HG02943 (cell line): ENCODE data around the gene GATM.

Source experiments
- ATAC-seq: cut with Tn5 transposase; IDR thresholded peaks from one replicate; pipeline ENCODE4 v1.9.1; 2021; ENCODE audit warnings: mild to moderate bottlenecking, low read depth, moderate library complexity; ENCODE audit not compliant: unreplicated experiment

The GATM gene, protein sequence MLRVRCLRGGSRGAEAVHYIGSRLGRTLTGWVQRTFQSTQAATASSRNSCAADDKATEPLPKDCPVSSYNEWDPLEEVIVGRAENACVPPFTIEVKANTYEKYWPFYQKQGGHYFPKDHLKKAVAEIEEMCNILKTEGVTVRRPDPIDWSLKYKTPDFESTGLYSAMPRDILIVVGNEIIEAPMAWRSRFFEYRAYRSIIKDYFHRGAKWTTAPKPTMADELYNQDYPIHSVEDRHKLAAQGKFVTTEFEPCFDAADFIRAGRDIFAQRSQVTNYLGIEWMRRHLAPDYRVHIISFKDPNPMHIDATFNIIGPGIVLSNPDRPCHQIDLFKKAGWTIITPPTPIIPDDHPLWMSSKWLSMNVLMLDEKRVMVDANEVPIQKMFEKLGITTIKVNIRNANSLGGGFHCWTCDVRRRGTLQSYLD

DNA sequence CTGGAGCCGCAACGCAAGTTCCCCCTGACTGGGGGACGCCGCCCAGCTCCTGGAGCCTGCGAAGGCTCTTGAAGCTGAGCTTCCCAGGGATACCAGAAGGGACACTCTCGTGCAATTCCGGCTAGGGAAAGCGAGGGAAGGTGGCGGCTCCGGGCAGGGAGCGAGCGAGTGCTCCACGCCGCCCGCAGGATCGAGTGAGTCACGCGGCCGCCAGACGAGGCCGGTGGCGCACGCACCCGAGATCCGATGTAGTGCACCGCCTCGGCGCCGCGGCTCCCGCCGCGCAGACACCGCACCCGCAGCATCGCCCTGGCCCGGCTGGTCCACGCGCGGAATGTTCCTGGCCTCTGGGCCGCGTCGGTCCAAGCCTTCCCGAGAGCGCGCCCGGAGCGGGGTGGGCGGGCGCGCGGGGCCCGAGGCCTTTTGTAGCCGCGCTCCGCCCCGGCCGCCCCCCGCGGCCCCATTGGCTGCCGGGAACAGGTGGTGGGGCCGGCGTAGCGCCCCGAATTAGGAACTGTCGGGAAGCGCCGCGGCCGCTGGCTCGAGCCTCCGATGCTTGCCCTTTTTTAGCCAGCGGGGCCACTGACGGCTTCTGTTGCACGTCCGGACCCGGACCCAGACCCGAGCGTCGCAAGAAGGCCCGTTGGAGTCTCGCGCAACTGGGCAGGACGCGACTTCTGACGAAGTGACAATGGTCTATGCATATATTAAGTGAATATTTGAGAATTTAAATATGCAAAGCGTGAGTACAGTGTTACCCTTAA is at the start of gene GATM:
Gene GATM, minus strand, starts transcription at position 396 of the 764 bp plus-strand sequence. Its CDS starts 91 bp downstream, at position 305.
- ATAC-seq: peak; percentile 71

DNA sequence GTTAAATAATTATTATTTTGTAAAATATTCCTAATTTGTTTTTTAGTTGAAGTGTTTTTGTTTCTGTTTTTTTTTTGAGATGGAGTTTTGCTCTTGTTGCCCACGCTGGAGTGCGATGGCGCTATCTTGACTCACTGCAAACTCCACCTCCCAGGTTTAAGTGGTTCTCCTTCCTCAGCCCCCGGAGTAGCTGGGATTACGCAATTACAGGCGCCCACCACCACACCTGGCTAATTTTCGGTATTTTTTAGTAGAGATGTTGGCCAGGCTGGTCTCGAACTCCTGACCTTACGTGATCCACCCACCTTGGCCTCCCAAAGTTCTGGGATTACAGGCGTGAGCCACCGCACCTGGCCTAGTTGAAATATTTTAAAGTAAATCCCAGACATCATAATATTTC is 48.7 kb upstream of the GATM start:
- no peak for ATAC-seq

- ATAC-seq: no peak
These were observed 46.8 kb upstream of the GATM start for GRCh38 chr15:45425135-45425534.

GRCh38 chr15:45424429-45424828 is 46.1 kb upstream of the GATM start:
- no peak for ATAC-seq

- ATAC-seq: no peak
These were observed 39.1 kb upstream of the GATM start for GRCh38 chr15:45417303-45417950.

- ATAC-seq: no peak
These were observed 36.0 kb upstream of the GATM start for GRCh38 chr15:45414215-45414885.

DNA sequence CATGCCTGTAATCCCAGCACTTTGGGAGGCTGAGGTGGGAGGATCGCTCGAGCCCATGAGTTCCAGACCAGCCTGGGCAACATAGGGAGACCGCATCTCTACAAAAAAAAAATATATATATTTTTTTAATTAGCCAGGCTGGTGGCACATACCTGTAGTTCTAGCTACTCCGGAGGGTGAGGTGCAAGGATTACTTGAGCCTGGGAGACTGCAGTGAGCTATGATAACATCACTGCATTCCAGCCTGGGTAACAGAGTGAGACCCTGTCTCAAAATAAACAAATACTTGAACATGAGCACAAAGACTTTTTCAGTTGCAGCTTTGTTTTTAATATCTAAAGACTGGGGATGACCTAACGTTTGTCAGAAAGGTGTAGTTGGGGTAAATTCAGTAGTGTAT is 31.3 kb upstream of the GATM start:
- ATAC-seq: no peak

DNA sequence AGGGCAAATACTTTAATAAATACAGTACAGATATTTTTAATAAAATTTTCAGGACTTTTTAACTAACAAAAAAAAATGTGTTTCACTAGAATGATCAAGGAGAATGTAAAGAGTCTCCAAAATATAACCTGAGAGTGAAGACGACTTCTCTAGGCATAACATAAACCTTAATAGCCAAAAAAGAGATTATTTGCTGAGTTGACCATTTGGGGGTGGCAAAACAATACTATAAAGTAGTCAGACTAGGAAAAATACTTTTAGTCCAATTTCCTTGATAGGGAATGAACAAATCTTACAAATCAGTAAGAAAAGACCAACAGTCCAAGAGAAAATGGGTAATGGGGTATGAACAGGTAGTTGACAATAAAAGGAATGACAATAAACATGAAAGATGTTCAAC is 29.4 kb upstream of the GATM start:
- no peak for ATAC-seq

- ATAC-seq: peak; percentile 25
These were observed 24.9 kb upstream of the GATM start for GRCh38 chr15:45402955-45403877.

- peak; percentile 77 for ATAC-seq
These were observed 24.0 kb upstream of the GATM start for GRCh38 chr15:45402162-45402954.

- peak; percentile 4 for ATAC-seq
These were observed 23.4 kb upstream of the GATM start for GRCh38 chr15:45401665-45402161.

DNA sequence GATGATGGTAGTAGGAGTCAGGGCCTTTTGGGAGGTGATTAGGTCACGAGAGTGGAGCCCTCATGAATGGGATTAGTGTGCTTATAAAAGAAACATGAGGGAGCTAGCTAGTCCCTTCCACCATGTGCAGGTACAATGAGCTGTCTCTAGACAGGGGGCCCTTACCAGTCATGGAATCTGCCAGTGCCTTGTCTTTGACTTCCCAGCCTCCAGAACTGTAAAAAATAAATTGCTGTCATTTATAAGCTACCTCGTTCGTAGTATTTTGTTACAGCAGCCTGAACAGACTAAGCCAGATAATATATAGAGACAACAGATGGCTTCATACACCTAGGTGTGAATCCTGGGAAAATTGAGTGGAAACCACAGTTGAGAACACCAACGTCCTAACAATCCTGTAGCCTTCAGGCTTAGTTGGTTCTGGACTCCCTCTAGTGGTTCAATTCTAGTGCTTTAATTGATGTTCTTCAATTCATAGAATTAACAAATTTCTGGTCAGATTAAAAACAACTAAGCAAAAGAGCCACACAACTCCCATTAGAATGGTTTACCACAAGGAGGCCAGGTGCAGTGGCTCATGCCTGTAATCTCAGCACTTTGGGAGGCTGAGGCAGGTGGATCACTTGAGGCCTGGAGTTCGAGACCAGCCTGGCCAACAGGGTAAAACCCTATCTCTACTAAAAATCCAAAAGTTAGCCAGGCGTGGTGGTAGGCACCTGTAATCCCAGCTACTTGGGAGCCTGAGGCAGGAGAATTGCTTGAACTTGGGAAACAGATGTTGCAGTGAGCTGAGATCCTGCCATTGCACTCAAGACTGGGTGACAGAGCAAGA is 21.3 kb upstream of the GATM start:
- no peak for ATAC-seq

- ATAC-seq: no peak
These were observed 18.8 kb upstream of the GATM start for GRCh38 chr15:45397116-45397665.

DNA sequence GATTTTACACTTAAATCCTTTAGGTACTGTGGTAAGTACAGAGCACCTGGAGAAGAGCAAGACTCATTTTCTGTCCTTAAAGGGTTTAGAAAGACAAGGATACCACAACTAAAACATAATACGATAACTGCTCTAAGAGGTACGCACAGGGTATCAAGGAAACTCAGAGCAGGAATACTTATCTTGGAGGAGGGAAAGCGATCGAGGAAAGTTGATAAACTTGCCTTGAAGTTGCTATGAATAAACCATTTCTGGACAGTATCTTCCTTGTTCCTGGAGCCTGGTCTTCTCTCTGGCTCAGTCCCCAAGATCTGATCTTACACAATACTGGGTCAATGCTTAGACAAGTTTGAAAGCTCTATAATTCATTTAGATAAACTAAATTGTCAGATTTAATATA is 17.6 kb upstream of the GATM start:
- ATAC-seq: no peak

DNA sequence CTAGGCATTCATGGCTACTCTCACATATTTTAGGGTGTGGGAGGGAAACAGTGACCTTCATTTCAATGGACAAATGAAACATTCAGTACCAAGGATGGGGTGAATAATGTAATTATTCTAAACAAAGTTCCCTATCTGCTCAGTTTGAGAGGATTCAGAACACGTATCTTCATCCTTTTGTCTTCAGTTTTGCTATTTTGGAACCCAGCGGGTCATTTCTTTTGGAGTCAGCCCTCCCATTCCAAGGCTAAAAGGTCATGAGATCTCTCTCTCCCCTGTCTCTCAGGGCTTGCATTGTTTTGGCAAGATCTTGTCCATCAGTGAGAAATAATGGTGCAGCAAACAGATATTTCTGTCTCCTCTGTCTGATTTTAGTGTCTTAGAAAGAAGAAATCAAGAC is 16.3 kb upstream of the GATM start:
- no peak for ATAC-seq

DNA sequence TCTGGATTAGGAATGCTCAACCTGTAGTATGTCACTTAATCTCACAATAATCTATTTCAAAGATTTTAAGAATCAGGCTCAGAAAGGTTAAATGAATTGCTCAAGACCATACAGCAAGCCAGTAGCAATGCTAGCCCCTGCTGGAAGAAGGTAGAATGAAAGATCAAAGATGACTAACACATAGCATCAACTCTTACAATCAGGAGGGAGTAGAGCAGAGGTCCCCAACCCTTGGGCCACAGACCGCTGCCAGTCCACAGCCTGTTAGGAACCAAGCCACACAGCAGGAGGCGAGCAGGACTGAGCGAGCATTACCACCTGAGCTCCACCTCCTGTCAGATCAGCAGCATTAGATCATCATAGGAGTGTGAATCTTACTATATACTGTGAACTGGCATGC is 15.5 kb upstream of the GATM start:
- ATAC-seq: no peak

- no peak for ATAC-seq
These were observed 14.2 kb upstream of the GATM start for GRCh38 chr15:45392584-45392855.
